ENCODE measurements around the gene NRP2.

NRP2 gene

GRCh38 chr2:205712508-205712907 is 30.2 kb downstream of the NRP2 start:
- TF ChIP-seq CTCF (IDR thresholded peaks at IDR 0.05; ENCODE audit: low read depth, low read length, missing control alignments), result no peak
- H3K4me3 ChIP-seq (ENCODE audit: low read depth, low read length), result no peak overlapping the region
- DNase-seq (ENCODE audit: low read depth), result peak; percentile 39
- in situ Hi-C loops (cut with HindIII; ENCODE audit: low sequenced_read_pairs), result no loop called here

- TF ChIP-seq CTCF (IDR thresholded peaks at IDR 0.05; ENCODE audit: low read depth, low read length, missing control alignments), result no peak
- DNase-seq (ENCODE audit: low read depth), result no peak
- H3K4me3 ChIP-seq (ENCODE audit: low read depth, low read length), result no peak overlapping the region
- in situ Hi-C loops (cut with HindIII; ENCODE audit: low sequenced_read_pairs), result no loop called here
Observed at GRCh38 chr2:205713086-205713485, 30.8 kb downstream of the NRP2 start.

DNA sequence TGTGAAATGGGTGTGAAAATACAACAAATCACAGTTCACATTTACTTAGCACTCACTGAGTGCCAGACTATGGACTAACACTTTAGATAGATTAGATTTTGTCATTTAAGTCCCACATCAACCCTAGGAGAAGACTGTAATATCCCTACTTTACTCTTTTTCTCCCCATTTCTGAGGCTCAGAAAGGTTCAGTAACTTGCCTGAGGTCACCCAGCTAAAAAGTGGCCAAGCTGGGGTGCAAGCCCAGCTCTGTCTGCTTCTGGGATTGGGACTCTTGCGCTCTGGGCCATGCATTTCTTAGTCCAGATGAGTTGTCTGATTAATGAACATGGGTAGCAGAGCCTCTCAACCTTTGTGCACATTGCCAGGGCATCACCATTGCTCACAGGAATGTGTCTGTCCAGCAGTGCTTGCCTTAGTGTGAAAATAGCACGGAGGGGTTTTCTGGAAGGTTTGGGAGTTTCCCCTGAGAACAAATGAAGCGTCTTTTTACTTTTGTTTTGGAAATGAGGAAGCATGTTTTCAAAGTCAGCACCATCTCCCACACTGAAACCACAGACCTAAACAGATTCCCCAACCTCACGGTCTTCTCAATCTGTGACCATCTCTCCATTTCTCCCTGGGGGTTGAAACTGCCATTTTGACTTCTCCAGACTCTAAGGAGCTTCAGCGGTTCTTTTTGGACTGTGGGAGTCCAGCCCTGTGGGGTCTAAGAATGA is 31.9 kb downstream of the NRP2 start:
- in situ Hi-C loops (cut with HindIII; ENCODE audit: low sequenced_read_pairs), result no loop called here
- no peak for TF ChIP-seq CTCF (IDR thresholded peaks at IDR 0.05; ENCODE audit: low read depth, low read length, missing control alignments)
- no peak overlapping the region for H3K4me3 ChIP-seq (ENCODE audit: low read depth, low read length)
- DNase-seq (ENCODE audit: low read depth), result peak; percentile 68

DNA sequence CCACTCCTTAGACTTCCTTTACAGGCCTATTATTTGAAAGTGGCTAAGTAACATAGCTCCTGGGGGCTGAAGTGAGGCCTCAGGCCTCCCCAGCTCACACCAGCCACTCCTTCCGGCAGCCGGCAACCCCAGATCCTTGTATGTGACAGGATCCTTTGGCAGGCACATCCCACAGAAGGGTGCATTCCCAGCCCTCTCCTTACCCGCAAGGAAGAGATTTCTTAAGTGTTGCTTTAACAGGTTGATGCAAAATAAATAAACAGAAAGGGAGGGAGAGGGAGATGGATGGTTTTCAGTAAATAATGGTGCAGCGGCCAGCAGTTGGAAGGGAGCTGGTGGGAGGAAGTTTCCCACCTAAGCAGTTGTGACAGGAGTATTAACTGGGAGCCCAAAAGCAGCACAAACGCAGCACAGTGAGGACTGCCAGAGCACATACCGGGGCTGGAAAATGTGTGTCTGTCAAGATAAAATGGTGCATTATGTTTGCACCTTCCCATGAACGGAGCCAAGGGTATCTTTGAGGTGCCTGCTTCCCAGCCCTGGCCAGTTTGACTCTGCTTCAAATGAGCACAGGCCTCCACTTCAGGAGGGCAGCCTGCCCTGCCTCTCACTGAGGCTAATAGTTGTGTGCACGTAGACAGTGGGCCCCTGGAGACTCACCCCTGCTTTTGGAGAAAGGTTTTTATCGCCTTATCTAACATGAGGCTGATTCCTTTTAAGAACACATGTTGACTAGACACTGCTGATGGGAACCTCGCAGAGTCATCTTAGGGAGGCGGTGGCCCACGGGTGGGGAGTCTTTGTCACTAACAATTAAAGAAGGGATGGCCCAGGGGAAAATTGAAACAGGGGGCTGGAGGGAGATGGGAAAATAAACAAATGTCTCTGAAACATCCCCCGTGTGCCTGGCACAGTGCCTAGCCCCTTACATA is 32.8 kb downstream of the NRP2 start:
- DNase-seq (ENCODE audit: low read depth), result no peak
- in situ Hi-C loops (cut with HindIII; ENCODE audit: low sequenced_read_pairs), result no loop called here
- no peak for TF ChIP-seq CTCF (IDR thresholded peaks at IDR 0.05; ENCODE audit: low read depth, low read length, missing control alignments)
- no peak overlapping the region for H3K4me3 ChIP-seq (ENCODE audit: low read depth, low read length)

GRCh38 chr2:205715831-205716525 is 33.7 kb downstream of the NRP2 start:
- in situ Hi-C loops (cut with HindIII; ENCODE audit: low sequenced_read_pairs), result no loop called here
- DNase-seq (ENCODE audit: low read depth), result no peak
- H3K4me3 ChIP-seq (ENCODE audit: low read depth, low read length), result no peak overlapping the region
- peak; percentile 24 for TF ChIP-seq CTCF (IDR thresholded peaks at IDR 0.05; ENCODE audit: low read depth, low read length, missing control alignments)

DNA sequence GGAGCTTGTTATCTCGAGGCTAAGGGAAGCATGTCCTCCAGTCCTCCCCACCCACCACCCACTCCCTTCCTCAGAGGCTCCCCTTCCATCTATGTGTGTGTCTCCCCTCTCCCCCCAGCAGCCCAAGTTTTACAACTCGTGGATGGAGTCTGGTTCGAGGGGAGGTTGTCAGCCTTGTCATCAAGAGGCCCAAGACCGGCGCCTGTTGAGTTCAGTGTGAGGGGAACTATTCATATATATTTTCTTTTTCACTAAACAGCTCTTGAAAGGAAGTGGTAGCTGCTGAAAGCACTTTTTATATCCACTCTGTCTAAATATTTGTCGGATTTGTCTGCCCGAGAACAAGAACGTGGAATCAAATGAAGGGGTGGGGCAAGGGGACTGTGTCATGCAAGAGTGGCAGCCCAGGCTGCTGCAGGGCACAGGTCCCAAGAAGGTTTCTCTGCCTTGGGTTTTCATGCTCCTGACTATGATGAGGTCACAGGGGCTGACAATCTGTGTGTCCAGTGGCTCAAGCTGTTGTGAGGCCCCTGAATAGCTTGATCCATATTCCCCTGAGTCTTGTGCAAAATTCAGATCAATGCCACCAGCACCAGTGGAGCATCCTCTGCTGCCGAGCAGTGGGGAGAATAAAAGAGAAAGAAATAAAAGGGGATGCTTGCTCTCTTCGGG is 35.0 kb downstream of the NRP2 start:
- no peak overlapping the region for H3K4me3 ChIP-seq (ENCODE audit: low read depth, low read length)
- in situ Hi-C loops (cut with HindIII; ENCODE audit: low sequenced_read_pairs), result no loop called here
- no peak for TF ChIP-seq CTCF (IDR thresholded peaks at IDR 0.05; ENCODE audit: low read depth, low read length, missing control alignments)
- DNase-seq (ENCODE audit: low read depth), result no peak
